RWPE1 (cell line): ENCODE results near the gene SPACA7.
"Not testable (repeated sequence)": the region's sequence is repeated elsewhere in the genome, so short reads cannot be mapped to it uniquely, and the experiment has no call there.

Experiments
- CTCF ChIA-PET: fragments of 350-600 bp; sonication (Branson Sonifier 250); formaldehyde crosslinking; extraction: SDS; loops from one replicate; lab custom pipeline; 2021; lab: Yijun Ruan, JAX
- POLR2A ChIA-PET: fragments of 400-600 bp; formaldehyde crosslinking; extraction: SDS; loops from one replicate; lab custom pipeline; 2020; ENCODE audit warnings: antibody characterized with exemption; ENCODE audit not compliant: low non-redundant PET; lab: Yijun Ruan, JAX
- DNase-seq: peaks from one replicate; pipeline ENCODE4 v3.0.0; 2012; ENCODE audit warnings: low spot score
- H3K27ac ChIP-seq: fragments of 450-650 bp; 2 replicates; pipeline ENCODE4 v1.5.1; 2017
- CTCF ChIP-seq: fragments of 450-650 bp; conservative IDR thresholded peaks from 2 replicates; pipeline ENCODE4 v1.5.1; 2017; ENCODE audit warnings: low read depth, mild to moderate bottlenecking

Gene SPACA7

GRCh38 chr13:112368883-112369282 lies 7.3 kb upstream of the SPACA7 start:
- no peak for TF ChIP-seq CTCF
- ChIA-PET POLR2A (no interaction called here), CTCF (no interaction called here)

GRCh38 chr13:112370311-112370710 lies 5.8 kb upstream of the SPACA7 start:
- DNase-seq: no peak
- TF ChIP-seq CTCF: no peak
- no peak overlapping the region for H3K27ac ChIP-seq
- ChIA-PET CTCF (no interaction called here), POLR2A (no interaction called here)

More at GRCh38 chr13:112368883-112369282, 7.3 kb upstream of the SPACA7 start:
- no peak overlapping the region for H3K27ac ChIP-seq
- DNase-seq: no peak

GRCh38 chr13:112374271-112374670 lies 1.9 kb upstream of the SPACA7 start:
- DNase-seq: no peak
- TF ChIP-seq CTCF: no peak

GRCh38 chr13:112391746-112392145 lies 15.6 kb downstream of the SPACA7 start:
- ChIA-PET POLR2A (no interaction called here), CTCF (no interaction called here)
- TF ChIP-seq CTCF: no peak

More at GRCh38 chr13:112374271-112374670, 1.9 kb upstream of the SPACA7 start:
- no peak overlapping the region for H3K27ac ChIP-seq
- ChIA-PET POLR2A (no interaction called here), CTCF (no interaction called here)

GRCh38 chr13:112392719-112393118 lies 16.6 kb downstream of the SPACA7 start:
- CTCF ChIA-PET: no interaction called here
- no peak for DNase-seq
- POLR2A ChIA-PET: no interaction called here
- no peak for TF ChIP-seq CTCF
- no peak overlapping the region for H3K27ac ChIP-seq

More at GRCh38 chr13:112391746-112392145, 15.6 kb downstream of the SPACA7 start:
- H3K27ac ChIP-seq: no peak overlapping the region
- DNase-seq: no peak

GRCh38 chr13:112395022-112395421 lies 18.9 kb downstream of the SPACA7 start:
- CTCF ChIA-PET: not testable (repeated sequence)

GRCh38 chr13:112395941-112396340 lies 19.8 kb downstream of the SPACA7 start:
- POLR2A ChIA-PET, DNase-seq, H3K27ac ChIP-seq, CTCF ChIA-PET: not testable (repeated sequence)

More at GRCh38 chr13:112395022-112395421, 18.9 kb downstream of the SPACA7 start:
- POLR2A ChIA-PET, DNase-seq, H3K27ac ChIP-seq: not testable (repeated sequence)

GRCh38 chr13:112397108-112397507 lies 21.0 kb downstream of the SPACA7 start:
- no peak for TF ChIP-seq CTCF
- ChIA-PET POLR2A (no interaction called here), CTCF (no interaction called here)
- H3K27ac ChIP-seq: no peak overlapping the region
- DNase-seq: no peak

- DNase-seq, POLR2A ChIA-PET, H3K27ac ChIP-seq, CTCF ChIA-PET: not testable (repeated sequence)
Measured at GRCh38 chr13:112398347-112398746, 22.2 kb downstream of the SPACA7 start.

- DNase-seq, CTCF ChIA-PET, POLR2A ChIA-PET, H3K27ac ChIP-seq: not testable (repeated sequence)
Measured at GRCh38 chr13:112409828-112410227, 33.7 kb downstream of the SPACA7 start.
